Activated CD4-positive, alpha-beta memory T cell treated with anti-CD3 and anti-CD28 coated beads, Interleukin-2, amount 10 ng/mL, durations not matched to agents 7 days and 5 days (primary cell): Measurements from ENCODE around the gene SLC2A10. TPM values are rescaled to one million over a fixed set of nuclear protein-coding genes. Genes with fewer than 3 reads are reported as not detected.

Experiments
- CTCF ChIA-PET: fragments of 350-600 bp; sonication (Branson Sonifier 250); formaldehyde crosslinking; loops from one replicate; lab custom pipeline; 2021; ENCODE audit warnings: antibody characterized with exemption, inconsistent platforms; lab: Charles Lee
- POLR2A ChIA-PET: fragments of 350-600 bp; sonication (Branson Sonifier 250); formaldehyde crosslinking; loops from one replicate; lab custom pipeline; 2021; ENCODE audit warnings: antibody characterized with exemption; lab: Charles Lee
- DNase-seq: peaks from one replicate; pipeline ENCODE4 v3.0.0-alpha.2; 2020
- H3K27ac Mint-ChIP-seq: one replicate; pipeline ENCODE4 v1.8.0; 2021; ENCODE audit warnings: mild to moderate bottlenecking, mixed read lengths
- H3K27me3 Mint-ChIP-seq: one replicate; pipeline ENCODE4 v1.8.0; 2021; ENCODE audit warnings: mixed read lengths
- H3K36me3 Mint-ChIP-seq: one replicate; pipeline ENCODE4 v1.8.0; 2021; ENCODE audit warnings: low read depth, mixed read lengths
- H3K4me1 Mint-ChIP-seq: one replicate; pipeline ENCODE4 v1.8.0; 2021; ENCODE audit warnings: mixed read lengths
- H3K4me3 Mint-ChIP-seq: one replicate; pipeline ENCODE4 v1.8.0; 2021; ENCODE audit warnings: mild to moderate bottlenecking, mixed read lengths
- H3K9me3 Mint-ChIP-seq: one replicate; pipeline ENCODE4 v1.8.0; 2021; ENCODE audit warnings: mixed read lengths
- total RNA-seq, 2 experiments: library from RNA; stranded (reverse); gene quantifications; one replicate each; pipeline ENCODE4 v1.2.3, GENCODE V29; 2021

The SLC2A10 gene
- not detected for total RNA-seq

GRCh38 chr20:46709459-46710152 is at the start of gene SLC2A10:
Gene SLC2A10 (plus strand): TSS chr20:46709649. CDS start chr20:46709737, 88 bp downstream.
- Mint-ChIP-seq H3K27ac (no peak within 1 kb of the TSS), H3K36me3 (no peaks in the 10 kb centered on the region), H3K4me1 (peaks cover 2% of the 10 kb centered on the region), H3K27me3 (peaks cover 58% of the 10 kb centered on the region), H3K9me3 (no peaks in the 10 kb centered on the region), H3K4me3 (no peak within 1 kb of the TSS)
- no peak for DNase-seq
- CTCF ChIA-PET: no interaction called here
- POLR2A ChIA-PET: no interaction called here

DNA sequence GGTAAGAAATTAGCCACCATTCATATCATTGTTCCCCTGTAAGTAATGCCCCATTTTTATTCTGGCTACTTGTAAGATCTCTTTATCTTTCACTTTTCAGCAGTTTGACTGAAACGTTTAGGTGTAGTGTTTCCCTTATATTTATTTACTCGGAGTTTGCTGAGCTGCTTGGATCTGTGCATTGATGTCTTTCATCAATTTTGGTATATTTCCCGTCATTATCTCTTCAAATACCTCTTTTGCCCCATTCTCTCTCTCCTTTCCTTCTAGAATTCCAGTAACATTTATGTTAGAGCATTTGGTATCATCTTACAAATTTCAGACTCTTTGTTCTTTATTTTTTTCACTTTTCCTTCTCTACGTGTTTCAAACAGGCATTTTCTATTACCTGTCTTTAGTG is 49.0 kb upstream of the SLC2A10 start:
- POLR2A ChIA-PET: no interaction called here
- no peak overlapping the region for H3K27ac Mint-ChIP-seq

DNA sequence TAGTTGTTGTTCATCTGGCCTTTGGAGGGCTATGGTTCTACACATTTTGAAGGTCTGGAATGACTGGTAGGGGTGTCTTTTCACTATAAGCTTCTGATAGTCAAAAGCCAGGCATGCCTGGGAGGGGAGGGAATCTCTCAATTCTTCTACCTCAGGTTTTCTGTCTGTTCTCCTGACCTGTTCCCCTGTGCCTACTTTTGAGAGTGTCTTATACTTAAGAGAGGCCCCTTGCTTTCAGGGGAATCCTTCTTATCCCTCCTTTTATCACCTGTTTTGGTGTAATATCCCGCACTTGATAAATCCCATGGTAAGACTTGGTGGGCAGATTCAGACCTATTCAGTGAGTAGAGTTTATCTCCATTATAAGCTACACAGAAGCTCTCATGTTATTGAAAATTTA is 47.8 kb upstream of the SLC2A10 start:
- H3K27ac Mint-ChIP-seq: no peak overlapping the region
- H3K36me3 Mint-ChIP-seq: no peaks in the 10 kb centered on the region
- no peaks in the 10 kb centered on the region for H3K4me1 Mint-ChIP-seq
- no peak overlapping the region for H3K4me3 Mint-ChIP-seq
- ChIA-PET CTCF (no interaction called here), POLR2A (no interaction called here)
- no peak for DNase-seq
- H3K9me3 Mint-ChIP-seq: no peaks in the 10 kb centered on the region
- H3K27me3 Mint-ChIP-seq: peaks cover 10% of the 10 kb centered on the region

More for the DNA sequence above, 49.0 kb upstream of the SLC2A10 start:
- Mint-ChIP-seq H3K4me1 (no peaks in the 10 kb centered on the region), H3K4me3 (no peak overlapping the region), H3K9me3 (no peaks in the 10 kb centered on the region), H3K27me3 (peaks cover 10% of the 10 kb centered on the region), H3K36me3 (no peaks in the 10 kb centered on the region)
- DNase-seq: no peak
- CTCF ChIA-PET: no interaction called here

DNA sequence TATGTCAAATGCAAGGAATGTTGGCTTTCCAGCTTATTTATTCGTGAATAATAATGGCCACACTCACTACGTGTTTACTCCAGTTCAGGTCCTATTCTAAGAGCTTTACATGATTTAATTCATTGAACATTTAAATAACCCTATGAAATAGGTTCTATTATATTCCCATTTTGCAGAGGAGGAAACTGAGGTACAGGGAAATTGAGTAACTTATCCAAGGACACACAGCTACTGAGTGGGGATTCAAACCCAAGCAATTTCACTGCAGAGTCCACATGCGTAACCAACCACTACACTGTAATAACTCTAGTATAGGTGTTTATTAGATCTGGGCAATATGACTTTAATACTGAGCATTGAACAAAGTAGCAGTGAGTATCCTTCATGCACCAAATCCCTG is 45.9 kb upstream of the SLC2A10 start:
- Mint-ChIP-seq H3K4me3 (no peak overlapping the region), H3K27me3 (peaks cover 10% of the 10 kb centered on the region), H3K9me3 (no peaks in the 10 kb centered on the region), H3K4me1 (no peaks in the 10 kb centered on the region), H3K36me3 (no peaks in the 10 kb centered on the region), H3K27ac (no peak overlapping the region)
- POLR2A ChIA-PET: no interaction called here
- CTCF ChIA-PET: no interaction called here
- no peak for DNase-seq

- H3K9me3 Mint-ChIP-seq: peaks cover 9% of the 10 kb centered on the region
- H3K36me3 Mint-ChIP-seq: no peaks in the 10 kb centered on the region
- ChIA-PET POLR2A (no interaction called here), CTCF (no interaction called here)
- peaks cover 4% of the 10 kb centered on the region for H3K27me3 Mint-ChIP-seq
- no peaks in the 10 kb centered on the region for H3K4me1 Mint-ChIP-seq
- no peak overlapping the region for H3K27ac Mint-ChIP-seq
- no peak overlapping the region for H3K4me3 Mint-ChIP-seq
- no peak for DNase-seq
Measured at GRCh38 chr20:46665602-46666001, 43.8 kb upstream of the SLC2A10 start.

- Mint-ChIP-seq H3K9me3 (peaks cover 13% of the 10 kb centered on the region), H3K27ac (no peak overlapping the region), H3K27me3 (no peaks in the 10 kb centered on the region), H3K4me3 (no peak overlapping the region), H3K4me1 (no peaks in the 10 kb centered on the region), H3K36me3 (no peaks in the 10 kb centered on the region)
- ChIA-PET CTCF (no interaction called here), POLR2A (no interaction called here)
- no peak for DNase-seq
Measured at GRCh38 chr20:46666306-46666705, 43.1 kb upstream of the SLC2A10 start.

DNA sequence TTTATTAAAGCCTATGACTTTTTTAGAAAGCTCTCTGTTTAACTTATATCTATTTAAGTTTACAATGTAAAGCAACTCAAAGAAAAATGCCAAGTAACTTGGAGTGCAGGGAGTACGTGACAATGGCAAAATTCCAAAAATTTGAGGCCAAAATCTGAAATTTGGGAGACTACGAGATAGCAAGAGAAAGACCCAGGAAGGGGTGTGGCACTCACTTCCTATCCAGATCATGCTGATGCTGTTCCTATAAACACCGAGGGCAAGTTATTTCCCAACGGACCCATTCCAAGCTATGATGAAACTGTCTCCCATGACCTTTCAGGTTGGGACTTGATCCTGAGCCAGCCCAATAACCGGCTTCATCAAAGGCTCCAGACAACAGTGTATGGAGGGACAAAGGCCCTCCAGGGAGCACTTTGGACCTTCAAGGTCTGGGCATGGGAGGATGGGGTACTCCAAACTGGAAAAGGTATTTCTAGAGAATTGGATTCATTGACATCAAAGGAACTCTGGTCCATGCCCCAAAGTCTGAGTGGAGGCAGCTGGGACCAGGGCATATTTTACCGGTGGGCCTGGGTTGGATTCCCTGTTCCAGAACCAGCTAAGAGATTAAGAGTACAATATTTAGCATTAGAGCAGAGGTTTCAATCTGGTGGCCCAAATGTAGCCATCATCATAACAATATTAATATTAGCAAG is 42.5 kb upstream of the SLC2A10 start:
- ChIA-PET CTCF (no interaction called here), POLR2A (no interaction called here)
- Mint-ChIP-seq H3K27ac (no peak overlapping the region), H3K4me3 (no peak overlapping the region), H3K27me3 (no peaks in the 10 kb centered on the region), H3K4me1 (no peaks in the 10 kb centered on the region), H3K36me3 (no peaks in the 10 kb centered on the region), H3K9me3 (peaks cover 15% of the 10 kb centered on the region)
- no peak for DNase-seq

DNA sequence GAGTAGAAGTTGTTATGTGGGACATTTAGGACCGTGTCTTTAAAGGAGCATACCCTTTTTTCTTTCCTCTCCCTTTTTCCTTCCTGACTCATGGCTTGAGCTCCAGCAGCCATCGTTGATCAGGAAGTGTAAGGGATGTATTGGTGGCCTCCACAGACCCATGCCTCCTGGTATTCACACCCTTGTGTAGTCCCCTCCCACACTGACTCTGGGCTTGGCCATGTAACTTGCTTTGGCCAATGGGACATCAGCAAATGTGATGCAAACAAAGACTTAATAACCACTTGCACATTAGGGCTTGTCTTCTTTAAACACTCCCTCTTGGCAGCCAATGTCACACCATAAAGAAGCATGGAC is 39.2 kb upstream of the SLC2A10 start:
- POLR2A ChIA-PET: no interaction called here
- Mint-ChIP-seq H3K4me1 (no peaks in the 10 kb centered on the region), H3K4me3 (no peak overlapping the region), H3K27me3 (peaks cover 2% of the 10 kb centered on the region), H3K27ac (no peak overlapping the region), H3K36me3 (no peaks in the 10 kb centered on the region), H3K9me3 (peaks cover 20% of the 10 kb centered on the region)
- CTCF ChIA-PET: no interaction called here
- no peak for DNase-seq

- Mint-ChIP-seq H3K4me1 (no peaks in the 10 kb centered on the region), H3K4me3 (no peak overlapping the region), H3K9me3 (peaks cover 20% of the 10 kb centered on the region), H3K27me3 (peaks cover 2% of the 10 kb centered on the region), H3K27ac (no peak overlapping the region), H3K36me3 (no peaks in the 10 kb centered on the region)
- POLR2A ChIA-PET: no interaction called here
- CTCF ChIA-PET: no interaction called here
- DNase-seq: no peak
Measured at GRCh38 chr20:46670585-46671584, 38.6 kb upstream of the SLC2A10 start.

GRCh38 chr20:46671866-46672542 is 37.4 kb upstream of the SLC2A10 start:
- H3K4me1 Mint-ChIP-seq: no peaks in the 10 kb centered on the region
- ChIA-PET POLR2A (interaction anchor here (0.6 kb wide), 1 partner anchor 559 kb away, joined by 3 read pairs; no protein-coding TSS in a partner anchor), CTCF (no interaction called here)
- H3K36me3 Mint-ChIP-seq: no peaks in the 10 kb centered on the region
- no peak for DNase-seq
- peaks cover 2% of the 10 kb centered on the region for H3K27me3 Mint-ChIP-seq
- H3K27ac Mint-ChIP-seq: no peak overlapping the region
- peaks cover 20% of the 10 kb centered on the region for H3K9me3 Mint-ChIP-seq
- no peak overlapping the region for H3K4me3 Mint-ChIP-seq

GRCh38 chr20:46672543-46673148 is 36.8 kb upstream of the SLC2A10 start:
- H3K27me3 Mint-ChIP-seq: peaks cover 2% of the 10 kb centered on the region
- H3K4me1 Mint-ChIP-seq: no peaks in the 10 kb centered on the region
- DNase-seq: no peak
- H3K4me3 Mint-ChIP-seq: no peak overlapping the region
- CTCF ChIA-PET: no interaction called here
- peaks cover 20% of the 10 kb centered on the region for H3K9me3 Mint-ChIP-seq
- H3K27ac Mint-ChIP-seq: no peak overlapping the region
- POLR2A ChIA-PET: interaction anchor here (0.5 to 0.6 kb wide), 2 partner anchors 560 to 1500 kb away, joined by 3 read pairs; no protein-coding TSS in a partner anchor
- H3K36me3 Mint-ChIP-seq: no peaks in the 10 kb centered on the region
